ENCODE measurements around the gene KCNJ2.

DNA sequence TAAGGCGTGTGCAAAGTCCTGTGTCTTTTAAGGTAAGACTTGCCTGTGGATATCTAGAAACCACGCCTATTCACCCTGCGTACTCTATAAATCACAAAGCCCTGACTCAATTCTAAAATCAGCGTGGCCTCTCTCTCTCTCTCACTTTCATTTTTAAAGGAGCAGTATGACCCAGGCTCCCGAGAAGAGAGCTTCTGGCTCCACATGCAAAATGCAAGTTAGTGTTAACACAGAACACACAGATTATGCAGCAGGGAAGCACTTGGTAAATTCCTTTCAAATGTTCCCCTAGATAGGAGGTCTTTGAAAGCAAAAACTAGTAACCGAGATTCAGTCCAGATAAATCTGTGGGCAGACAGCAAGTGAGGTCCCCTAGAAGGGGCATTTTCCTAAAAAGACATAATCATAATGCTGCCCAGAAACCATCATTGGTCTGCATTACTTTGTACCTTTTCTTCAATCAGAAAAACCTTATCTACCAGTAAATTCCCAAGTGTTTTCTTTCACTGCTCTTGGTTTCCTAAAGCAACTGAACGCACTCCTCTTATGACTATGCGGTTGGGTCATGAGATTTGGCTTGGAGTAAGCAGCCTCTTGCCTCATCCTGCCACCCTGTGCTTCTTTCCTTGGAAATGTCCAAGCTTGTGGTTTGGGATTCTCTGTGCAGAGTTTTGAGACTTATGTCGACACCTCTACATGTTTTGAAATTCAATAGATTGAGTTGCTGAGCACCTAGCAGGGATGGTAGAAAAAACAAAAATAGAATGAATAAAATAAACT lies 31.7 kb upstream of the KCNJ2 start:
- TF ChIP-seq, protein P1, sequence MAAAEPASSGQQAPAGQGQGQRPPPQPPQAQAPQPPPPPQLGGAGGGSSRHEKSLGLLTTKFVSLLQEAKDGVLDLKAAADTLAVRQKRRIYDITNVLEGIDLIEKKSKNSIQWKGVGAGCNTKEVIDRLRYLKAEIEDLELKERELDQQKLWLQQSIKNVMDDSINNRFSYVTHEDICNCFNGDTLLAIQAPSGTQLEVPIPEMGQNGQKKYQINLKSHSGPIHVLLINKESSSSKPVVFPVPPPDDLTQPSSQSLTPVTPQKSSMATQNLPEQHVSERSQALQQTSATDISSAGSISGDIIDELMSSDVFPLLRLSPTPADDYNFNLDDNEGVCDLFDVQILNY (CRISPR knock-in tag; IDR thresholded peaks at IDR 0.05): no peak
- TF ChIP-seq TCF7 (CRISPR knock-in tag; IDR thresholded peaks at IDR 0.05; ENCODE audit: low read depth) (no peak), SP1 (CRISPR knock-in tag; conservative IDR thresholded peaks at IDR 0.05) (no peak)
- TF ChIP-seq, protein P2, sequence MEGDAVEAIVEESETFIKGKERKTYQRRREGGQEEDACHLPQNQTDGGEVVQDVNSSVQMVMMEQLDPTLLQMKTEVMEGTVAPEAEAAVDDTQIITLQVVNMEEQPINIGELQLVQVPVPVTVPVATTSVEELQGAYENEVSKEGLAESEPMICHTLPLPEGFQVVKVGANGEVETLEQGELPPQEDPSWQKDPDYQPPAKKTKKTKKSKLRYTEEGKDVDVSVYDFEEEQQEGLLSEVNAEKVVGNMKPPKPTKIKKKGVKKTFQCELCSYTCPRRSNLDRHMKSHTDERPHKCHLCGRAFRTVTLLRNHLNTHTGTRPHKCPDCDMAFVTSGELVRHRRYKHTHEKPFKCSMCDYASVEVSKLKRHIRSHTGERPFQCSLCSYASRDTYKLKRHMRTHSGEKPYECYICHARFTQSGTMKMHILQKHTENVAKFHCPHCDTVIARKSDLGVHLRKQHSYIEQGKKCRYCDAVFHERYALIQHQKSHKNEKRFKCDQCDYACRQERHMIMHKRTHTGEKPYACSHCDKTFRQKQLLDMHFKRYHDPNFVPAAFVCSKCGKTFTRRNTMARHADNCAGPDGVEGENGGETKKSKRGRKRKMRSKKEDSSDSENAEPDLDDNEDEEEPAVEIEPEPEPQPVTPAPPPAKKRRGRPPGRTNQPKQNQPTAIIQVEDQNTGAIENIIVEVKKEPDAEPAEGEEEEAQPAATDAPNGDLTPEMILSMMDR (IDR thresholded peaks at IDR 0.05): no peak

Data from WTC11 (cell line).